Measurements from ENCODE around the gene ETV1.

DNA sequence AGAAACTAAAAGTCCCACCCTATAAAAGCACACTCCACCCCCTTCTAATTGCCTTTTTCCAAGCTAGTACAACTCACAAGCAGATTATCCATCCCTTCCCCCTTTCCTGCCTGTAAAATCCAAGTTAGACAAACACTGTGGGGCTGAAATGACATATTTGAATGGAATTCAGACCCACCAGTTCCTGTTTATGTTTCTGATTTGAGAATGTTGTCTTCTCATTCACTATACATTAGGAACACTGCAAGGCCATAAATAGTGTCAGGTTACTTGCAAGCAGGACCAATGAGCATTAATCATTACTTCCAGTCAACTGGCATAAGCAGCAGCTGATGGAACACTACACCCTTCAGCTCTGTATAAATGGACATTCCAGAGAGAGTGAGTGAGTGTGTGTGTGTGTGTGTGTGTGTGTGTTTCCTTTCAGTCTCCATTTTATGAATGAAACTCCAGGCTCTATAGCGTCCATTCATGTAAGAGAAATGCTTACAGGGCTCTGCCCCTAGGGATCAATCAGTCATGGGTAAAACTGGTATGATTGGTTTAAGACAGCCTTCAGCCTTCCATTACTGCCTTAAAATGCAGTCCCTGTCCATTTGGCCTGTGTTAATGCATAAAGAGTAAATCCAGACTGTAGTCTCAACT is 69.3 kb downstream of the ETV1 start:
- no peak for TF ChIP-seq GTF2A2 (tag; IDR thresholded peaks at IDR 0.05)
- TF ChIP-seq ARID2 (IDR thresholded peaks at IDR 0.05): no peak
- no peak for TF ChIP-seq RNF2 (IDR thresholded peaks at IDR 0.05)
- no peak for TF ChIP-seq HDAC2 (IDR thresholded peaks at IDR 0.05)
- TF ChIP-seq, protein P1, sequence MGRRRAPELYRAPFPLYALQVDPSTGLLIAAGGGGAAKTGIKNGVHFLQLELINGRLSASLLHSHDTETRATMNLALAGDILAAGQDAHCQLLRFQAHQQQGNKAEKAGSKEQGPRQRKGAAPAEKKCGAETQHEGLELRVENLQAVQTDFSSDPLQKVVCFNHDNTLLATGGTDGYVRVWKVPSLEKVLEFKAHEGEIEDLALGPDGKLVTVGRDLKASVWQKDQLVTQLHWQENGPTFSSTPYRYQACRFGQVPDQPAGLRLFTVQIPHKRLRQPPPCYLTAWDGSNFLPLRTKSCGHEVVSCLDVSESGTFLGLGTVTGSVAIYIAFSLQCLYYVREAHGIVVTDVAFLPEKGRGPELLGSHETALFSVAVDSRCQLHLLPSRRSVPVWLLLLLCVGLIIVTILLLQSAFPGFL (CRISPR knock-in tag; IDR thresholded peaks at IDR 0.05): no peak
